K562 (cell line): ENCODE data around the gene HMCN2. TPM values are rescaled to one million over a fixed set of nuclear protein-coding genes. Genes with fewer than 3 reads are reported as not detected.

Experiments
- ATF4 ChIP-seq: fragments of 450-650 bp; formaldehyde crosslinking; IDR thresholded peaks from 2 replicates; pipeline ENCODE4 v1.4.0; 2022; ENCODE audit warnings: mild to moderate bottlenecking, moderate library complexity
- CREBBP ChIP-seq: IDR thresholded peaks from one replicate; pipeline ENCODE4 v1.6.1; 2012; ENCODE audit warnings: low read depth, mild to moderate bottlenecking, control low read depth, inconsistent platforms, low read length
- ETV1 ChIP-seq: fragments of 450-650 bp; conservative IDR thresholded peaks from 2 replicates; pipeline ENCODE4 v1.6.1; 2016; ENCODE audit warnings: missing genetic modification characterization, control low read depth, low read depth, missing compliant biosample characterization
- IRF9 ChIP-seq: fragments of 450-650 bp; IDR thresholded peaks from 2 replicates; pipeline ENCODE4 v1.6.1; 2016; ENCODE audit warnings: missing biosample characterization, missing genetic modification characterization
- NR2C1 ChIP-seq, 2 experiments: fragments of 450-650 bp; IDR thresholded peaks; 2 replicates each; pipeline ENCODE4 v1.6.1; 2017; ENCODE audit warnings: mild to moderate bottlenecking in 2 of 2, antibody characterized with exemption in 1 of 2, inconsistent platforms in 1 of 2, missing compliant biosample characterization in 1 of 2, missing genetic modification characterization in 1 of 2
- RHOXF2B ChIP-seq: fragments of 250-450 bp; sonication (Bioruptor Pico); conservative IDR thresholded peaks from 2 replicates; pipeline ENCODE4 v1.5.1; 2021
- RNF2 ChIP-seq: sonication (generic); IDR thresholded peaks from 2 replicates; pipeline ENCODE4 v1.6.1; 2016
- SIN3A ChIP-seq, 2 experiments: fragments of 150-350 bp in 1 of 2; IDR thresholded peaks; 2 replicates each; pipeline ENCODE4 v1.6.1; 2011 to 2016; ENCODE audit warnings: borderline replicate concordance in 2 of 2, low read depth in 2 of 2, low read length in 2 of 2, mild to moderate bottlenecking in 2 of 2, moderate library complexity in 2 of 2; ENCODE audit not compliant: control insufficient read depth in 1 of 2
- polyA plus RNA-seq, 8 experiments: library from polyadenylated mRNA; depleted of rRNA in 4 of 8; stranded (reverse) in 5 of 8; unstranded in 3 of 8; fragments of >200 nt; fragmentation: Nextera tagmentation in 2 of 8; fragmentation: Illumina TruSeq in 1 of 8; extraction: Ambion mirVana in 2 of 8; extraction: Trizol in 1 of 8; gene quantifications; 2 replicates each; pipeline versions ENCODE4 v1.2.1 to v1.2.3, GENCODE V29; 2011 to 2014; ENCODE audit warnings: inconsistent platforms in 1 of 8, missing spikeins in 1 of 8
- total RNA-seq, 7 experiments: library from RNA; depleted of rRNA in 6 of 7; stranded (reverse); fragments of >200 nt in 6 of 7; fragmentation: Illumina TruSeq in 2 of 7; extraction: Trizol in 2 of 7; gene quantifications; 2 replicates each; pipeline versions ENCODE4 v1.2.1 to v1.2.3, GENCODE V29; 2011 to 2021; ENCODE audit warnings: low replicate concordance in 1 of 7
- TF ChIP-seq, protein P1 (sequence below): fragments of 450-650 bp; formaldehyde crosslinking; IDR thresholded peaks from 2 replicates; pipeline ENCODE4 v1.4.0; 2020; ENCODE audit warnings: mild to moderate bottlenecking, moderate library complexity
- TF ChIP-seq, protein P2 (sequence below): fragments of 250-450 bp; sonication (Bioruptor Pico); IDR thresholded peaks from 2 replicates; pipeline ENCODE4 v1.8.0; 2022; ENCODE audit warnings: inconsistent platforms

Gene HMCN2
- total and polyA plus RNA-seq, 9 of the 15 experiments (the other 6 are each of a cell fraction or from before 2014, with no cell fraction given), result 0.01 TPM; not detected in 8

DNA sequence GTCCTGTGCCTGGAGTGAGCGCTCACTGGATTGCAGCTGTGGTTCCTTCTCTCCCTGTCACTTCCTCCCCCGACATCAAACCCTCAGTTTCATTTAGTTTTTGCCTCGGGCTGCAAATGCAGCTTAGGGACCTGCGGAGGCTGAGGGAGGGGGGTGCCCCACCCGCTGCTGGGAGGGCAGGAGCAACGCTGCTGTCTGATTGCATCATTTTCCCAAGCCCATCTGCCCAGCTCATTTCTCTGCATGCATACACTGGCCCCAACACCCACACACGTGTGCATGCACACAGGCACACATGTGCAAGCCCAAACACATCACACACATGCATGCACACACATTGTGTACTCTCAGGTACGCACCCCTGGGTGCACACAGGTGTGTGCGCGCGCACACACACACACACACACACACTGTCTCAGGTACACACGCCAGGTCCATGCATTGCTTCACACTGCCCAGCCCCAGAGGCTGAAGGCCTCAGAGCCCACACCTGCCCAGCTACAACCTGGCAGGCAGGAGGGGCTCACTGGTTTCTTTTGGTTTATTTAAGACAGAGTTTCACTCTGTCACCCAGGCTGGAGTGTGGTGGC lies 182.6 kb downstream of the HMCN2 start (continued):
- TF ChIP-seq IRF9 (tag) (peak; percentile 90), RHOXF2B (CRISPR knock-in tag) (0 out of 2 replicates have a peak, but pooled peaks have one; percentile 63), ETV1 (tag) (peak; percentile 22; the same call in 1 of the 2 replicates), CREBBP (no peak), NR2C1 (IDR thresholded peaks at IDR 0.05) (no peak), NR2C1 (tag; IDR thresholded peaks at IDR 0.05) (peak; percentile 67), ATF4 (peak; percentile 98), SIN3A (IDR thresholded peaks at IDR 0.05; ENCODE audit: borderline replicate concordance in 2 of 2, control insufficient read depth in 1 of 2, low read depth in 2 of 2, low read length in 2 of 2) (no peak), RNF2 (peak; percentile 66; the same call in 1 of the 2 replicates)
- TF ChIP-seq, protein P1, sequence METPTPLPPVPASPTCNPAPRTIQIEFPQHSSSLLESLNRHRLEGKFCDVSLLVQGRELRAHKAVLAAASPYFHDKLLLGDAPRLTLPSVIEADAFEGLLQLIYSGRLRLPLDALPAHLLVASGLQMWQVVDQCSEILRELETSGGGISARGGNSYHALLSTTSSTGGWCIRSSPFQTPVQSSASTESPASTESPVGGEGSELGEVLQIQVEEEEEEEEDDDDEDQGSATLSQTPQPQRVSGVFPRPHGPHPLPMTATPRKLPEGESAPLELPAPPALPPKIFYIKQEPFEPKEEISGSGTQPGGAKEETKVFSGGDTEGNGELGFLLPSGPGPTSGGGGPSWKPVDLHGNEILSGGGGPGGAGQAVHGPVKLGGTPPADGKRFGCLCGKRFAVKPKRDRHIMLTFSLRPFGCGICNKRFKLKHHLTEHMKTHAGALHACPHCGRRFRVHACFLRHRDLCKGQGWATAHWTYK, result peak; percentile 37; the same call in 1 of the 2 replicates
- TF ChIP-seq, protein P2, sequence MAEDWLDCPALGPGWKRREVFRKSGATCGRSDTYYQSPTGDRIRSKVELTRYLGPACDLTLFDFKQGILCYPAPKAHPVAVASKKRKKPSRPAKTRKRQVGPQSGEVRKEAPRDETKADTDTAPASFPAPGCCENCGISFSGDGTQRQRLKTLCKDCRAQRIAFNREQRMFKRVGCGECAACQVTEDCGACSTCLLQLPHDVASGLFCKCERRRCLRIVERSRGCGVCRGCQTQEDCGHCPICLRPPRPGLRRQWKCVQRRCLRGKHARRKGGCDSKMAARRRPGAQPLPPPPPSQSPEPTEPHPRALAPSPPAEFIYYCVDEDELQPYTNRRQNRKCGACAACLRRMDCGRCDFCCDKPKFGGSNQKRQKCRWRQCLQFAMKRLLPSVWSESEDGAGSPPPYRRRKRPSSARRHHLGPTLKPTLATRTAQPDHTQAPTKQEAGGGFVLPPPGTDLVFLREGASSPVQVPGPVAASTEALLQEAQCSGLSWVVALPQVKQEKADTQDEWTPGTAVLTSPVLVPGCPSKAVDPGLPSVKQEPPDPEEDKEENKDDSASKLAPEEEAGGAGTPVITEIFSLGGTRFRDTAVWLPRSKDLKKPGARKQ (CRISPR knock-in tag), result peak; percentile 66; the same call in 1 of the 2 replicates
